WERI-Rb-1 (cell line): ENCODE data around the gene SORBS2.

ENCODE experiments used
- DNase-seq: peaks from one replicate; pipeline ENCODE4 v3.0.0-alpha.2; 2020
- H3K27ac ChIP-seq: fragments of 250-450 bp; sonication (Bioruptor Pico); 2 replicates; pipeline ENCODE4 v1.5.1; 2020; ENCODE audit warnings: mild to moderate bottlenecking, moderate library complexity
- H3K27me3 ChIP-seq: fragments of 250-450 bp; sonication (Bioruptor Pico); 2 replicates; pipeline ENCODE4 v1.5.1; 2021; ENCODE audit warnings: mild to moderate bottlenecking, low read depth, moderate library complexity; ENCODE audit not compliant: insufficient read depth, severe bottlenecking
- H3K36me3 ChIP-seq: fragments of 250-450 bp; sonication (Bioruptor Pico); 2 replicates; pipeline ENCODE4 v1.5.1; 2020; ENCODE audit warnings: mild to moderate bottlenecking, moderate library complexity
- H3K4me3 ChIP-seq: 2 replicates; pipeline ENCODE4 v1.5.1; 2011; ENCODE audit warnings: low read depth, mild to moderate bottlenecking, control low read depth, low read length
- H3K9me3 ChIP-seq: fragments of 250-450 bp; sonication (Bioruptor Pico); 2 replicates; pipeline ENCODE4 v1.5.1; 2021; ENCODE audit warnings: mild to moderate bottlenecking, moderate library complexity; ENCODE audit not compliant: severe bottlenecking
- CTCF ChIP-seq: IDR thresholded peaks from 2 replicates; pipeline ENCODE4 v1.5.1; 2011; ENCODE audit warnings: low read depth, mild to moderate bottlenecking, control low read depth, inconsistent platforms, low read length

Gene SORBS2

GRCh38 chr4:185689407-185689806 is 122.6 kb downstream of the SORBS2 start:
- no peaks in the 10 kb centered on the region for H3K27me3 ChIP-seq
- no peak overlapping the region for H3K4me3 ChIP-seq
- no peak for TF ChIP-seq CTCF
- H3K9me3 ChIP-seq = no peaks in the 10 kb centered on the region
- DNase-seq = peak; percentile 30
- H3K27ac ChIP-seq = no peak overlapping the region
- no peaks in the 10 kb centered on the region for H3K36me3 ChIP-seq

- Histone ChIP-seq H3K27me3 (no peaks in the 10 kb centered on the region), H3K27ac (no peak overlapping the region), H3K36me3 (no peaks in the 10 kb centered on the region), H3K9me3 (no peaks in the 10 kb centered on the region), H3K4me3 (no peak overlapping the region)
- no peak for TF ChIP-seq CTCF
- no peak for DNase-seq
Observed at GRCh38 chr4:185685804-185686203, 126.2 kb downstream of the SORBS2 start.

GRCh38 chr4:185683896-185684295 is 128.1 kb downstream of the SORBS2 start:
- no peaks in the 10 kb centered on the region for H3K9me3 ChIP-seq
- H3K36me3 ChIP-seq = no peaks in the 10 kb centered on the region
- H3K27ac ChIP-seq = no peak overlapping the region
- TF ChIP-seq CTCF = no peak
- no peak for DNase-seq
- H3K4me3 ChIP-seq = no peak overlapping the region
- H3K27me3 ChIP-seq = no peaks in the 10 kb centered on the region

GRCh38 chr4:185683222-185683621 is 128.8 kb downstream of the SORBS2 start:
- TF ChIP-seq CTCF = no peak
- H3K27me3 ChIP-seq = no peaks in the 10 kb centered on the region
- no peaks in the 10 kb centered on the region for H3K36me3 ChIP-seq
- H3K4me3 ChIP-seq = no peak overlapping the region
- H3K9me3 ChIP-seq = no peaks in the 10 kb centered on the region
- DNase-seq = no peak
- no peak overlapping the region for H3K27ac ChIP-seq

- TF ChIP-seq CTCF = no peak
- H3K27ac ChIP-seq = no peak overlapping the region
- H3K27me3 ChIP-seq = no peaks in the 10 kb centered on the region
- H3K36me3 ChIP-seq = no peaks in the 10 kb centered on the region
- no peak overlapping the region for H3K4me3 ChIP-seq
- peaks cover 2% of the 10 kb centered on the region for H3K9me3 ChIP-seq
- no peak for DNase-seq
Observed at GRCh38 chr4:185682236-185682635, 129.8 kb downstream of the SORBS2 start.

- no peak overlapping the region for H3K27ac ChIP-seq
- TF ChIP-seq CTCF = no peak
- H3K36me3 ChIP-seq = no peaks in the 10 kb centered on the region
- no peak for DNase-seq
- peaks cover 2% of the 10 kb centered on the region for H3K9me3 ChIP-seq
- no peaks in the 10 kb centered on the region for H3K27me3 ChIP-seq
- no peak overlapping the region for H3K4me3 ChIP-seq
Observed at GRCh38 chr4:185681604-185682003, 130.4 kb downstream of the SORBS2 start.
